K562 (cell line): ENCODE results near the gene NIPAL1.

Experiments used
- BMI1 ChIP-seq: fragments of 150-350 bp; IDR thresholded peaks from 2 replicates; pipeline ENCODE4 v1.6.1; 2014; ENCODE audit warnings: low read length
- EP300 ChIP-seq: IDR thresholded peaks from 2 replicates; pipeline ENCODE4 v1.6.1; 2012; ENCODE audit warnings: low read length, improper control_type of control experiment
- KLF1 ChIP-seq: fragments of 450-650 bp; IDR thresholded peaks from 2 replicates; pipeline ENCODE4 v1.6.1; 2016; ENCODE audit warnings: missing genetic modification characterization, missing compliant biosample characterization
- POLR2A ChIP-seq: fragments of 450-650 bp; conservative IDR thresholded peaks from 2 replicates; pipeline ENCODE4 v1.6.1; 2016
- PTBP1 ChIP-seq: fragments of 200-400 bp; formaldehyde crosslinking; IDR thresholded peaks from 2 replicates; pipeline ENCODE4 v1.6.1; 2017; ENCODE audit warnings: low read depth, low read length
- TEAD1 ChIP-seq, 2 experiments: fragments of 450-650 bp in 1 of 2; sonication (generic) in 1 of 2; formaldehyde crosslinking; IDR thresholded peaks; 2 replicates each; pipeline versions ENCODE4 v1.4.0 to v1.8.0; 2020 to 2022; ENCODE audit warnings: mild to moderate bottlenecking in 2 of 2, missing genetic modification reagents in 1 of 2
- TEAD4 ChIP-seq, 2 experiments: sonication (generic) in 1 of 2; formaldehyde crosslinking in 1 of 2; IDR thresholded peaks; 2 replicates each; pipeline versions ENCODE4 v1.6.1 to v1.8.0; 2012 to 2022; ENCODE audit warnings: borderline replicate concordance in 1 of 2, inconsistent platforms in 1 of 2, low read length in 1 of 2, mild to moderate bottlenecking in 1 of 2, missing genetic modification reagents in 1 of 2
- ZNF586 ChIP-seq: fragments of 450-650 bp; formaldehyde crosslinking; conservative IDR thresholded peaks from 2 replicates; pipeline ENCODE4 v1.4.0; 2020; ENCODE audit warnings: mild to moderate bottlenecking, moderate library complexity
- TF ChIP-seq, protein P1 (sequence below), 3 experiments: IDR thresholded peaks in 2 of 3; conservative IDR thresholded peaks in 1 of 3; 2 replicates each; pipeline ENCODE4 v1.5.1; 2011 to 2012; ENCODE audit warnings: low read length in 3 of 3, mild to moderate bottlenecking in 3 of 3, control low read depth in 2 of 3, improper control_type of control experiment in 1 of 3, inconsistent platforms in 1 of 3, low read depth in 1 of 3, mixed read lengths in 1 of 3, moderate library complexity in 1 of 3; ENCODE audit not compliant: insufficient read depth in 2 of 3
- TF ChIP-seq, protein P2 (sequence below): fragments of 450-650 bp; IDR thresholded peaks from 2 replicates; pipeline ENCODE4 v1.6.1; 2016; ENCODE audit warnings: low read depth
- TF ChIP-seq, protein P3 (sequence below): sonication (generic); formaldehyde crosslinking; IDR thresholded peaks from 2 replicates; pipeline ENCODE4 v1.8.0; 2022; ENCODE audit warnings: mild to moderate bottlenecking, low read depth, missing genetic modification reagents

DNA sequence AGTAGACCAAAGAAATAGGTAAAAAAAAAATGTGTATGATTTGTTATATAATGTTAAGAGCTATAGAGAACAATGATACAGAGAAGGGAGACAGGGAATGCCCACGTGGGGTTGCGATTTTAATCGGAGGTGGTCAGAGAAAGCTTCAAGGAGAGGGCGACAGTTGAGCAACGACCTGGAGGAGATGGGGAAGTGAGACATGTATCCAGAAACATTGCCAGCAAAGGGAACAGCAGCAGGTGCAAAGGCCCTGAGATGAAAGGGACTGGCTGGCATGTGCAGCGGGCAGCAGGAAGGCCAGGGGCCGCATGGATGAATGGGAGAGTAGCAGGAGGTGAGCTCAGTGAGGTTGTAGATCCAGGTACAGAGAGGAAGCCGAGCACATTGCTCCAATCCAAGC, 32.9 kb downstream of the NIPAL1 start:
- no peak for TF ChIP-seq TEAD4 (IDR thresholded peaks at IDR 0.05; ENCODE audit: low read length)
- no peak for TF ChIP-seq TEAD4 (CRISPR knock-in tag; IDR thresholded peaks at IDR 0.05; ENCODE audit: borderline replicate concordance)
- TF ChIP-seq, protein P1, sequence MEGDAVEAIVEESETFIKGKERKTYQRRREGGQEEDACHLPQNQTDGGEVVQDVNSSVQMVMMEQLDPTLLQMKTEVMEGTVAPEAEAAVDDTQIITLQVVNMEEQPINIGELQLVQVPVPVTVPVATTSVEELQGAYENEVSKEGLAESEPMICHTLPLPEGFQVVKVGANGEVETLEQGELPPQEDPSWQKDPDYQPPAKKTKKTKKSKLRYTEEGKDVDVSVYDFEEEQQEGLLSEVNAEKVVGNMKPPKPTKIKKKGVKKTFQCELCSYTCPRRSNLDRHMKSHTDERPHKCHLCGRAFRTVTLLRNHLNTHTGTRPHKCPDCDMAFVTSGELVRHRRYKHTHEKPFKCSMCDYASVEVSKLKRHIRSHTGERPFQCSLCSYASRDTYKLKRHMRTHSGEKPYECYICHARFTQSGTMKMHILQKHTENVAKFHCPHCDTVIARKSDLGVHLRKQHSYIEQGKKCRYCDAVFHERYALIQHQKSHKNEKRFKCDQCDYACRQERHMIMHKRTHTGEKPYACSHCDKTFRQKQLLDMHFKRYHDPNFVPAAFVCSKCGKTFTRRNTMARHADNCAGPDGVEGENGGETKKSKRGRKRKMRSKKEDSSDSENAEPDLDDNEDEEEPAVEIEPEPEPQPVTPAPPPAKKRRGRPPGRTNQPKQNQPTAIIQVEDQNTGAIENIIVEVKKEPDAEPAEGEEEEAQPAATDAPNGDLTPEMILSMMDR (IDR thresholded peaks at IDR 0.05 in 2 of 3, conservative IDR thresholded peaks at IDR 0.05 in 1 of 3; ENCODE audit: insufficient read depth in 2 of 3, low read depth in 1 of 3, low read length in 3 of 3): no peak
- no peak for TF ChIP-seq BMI1
- TF ChIP-seq, protein P2, sequence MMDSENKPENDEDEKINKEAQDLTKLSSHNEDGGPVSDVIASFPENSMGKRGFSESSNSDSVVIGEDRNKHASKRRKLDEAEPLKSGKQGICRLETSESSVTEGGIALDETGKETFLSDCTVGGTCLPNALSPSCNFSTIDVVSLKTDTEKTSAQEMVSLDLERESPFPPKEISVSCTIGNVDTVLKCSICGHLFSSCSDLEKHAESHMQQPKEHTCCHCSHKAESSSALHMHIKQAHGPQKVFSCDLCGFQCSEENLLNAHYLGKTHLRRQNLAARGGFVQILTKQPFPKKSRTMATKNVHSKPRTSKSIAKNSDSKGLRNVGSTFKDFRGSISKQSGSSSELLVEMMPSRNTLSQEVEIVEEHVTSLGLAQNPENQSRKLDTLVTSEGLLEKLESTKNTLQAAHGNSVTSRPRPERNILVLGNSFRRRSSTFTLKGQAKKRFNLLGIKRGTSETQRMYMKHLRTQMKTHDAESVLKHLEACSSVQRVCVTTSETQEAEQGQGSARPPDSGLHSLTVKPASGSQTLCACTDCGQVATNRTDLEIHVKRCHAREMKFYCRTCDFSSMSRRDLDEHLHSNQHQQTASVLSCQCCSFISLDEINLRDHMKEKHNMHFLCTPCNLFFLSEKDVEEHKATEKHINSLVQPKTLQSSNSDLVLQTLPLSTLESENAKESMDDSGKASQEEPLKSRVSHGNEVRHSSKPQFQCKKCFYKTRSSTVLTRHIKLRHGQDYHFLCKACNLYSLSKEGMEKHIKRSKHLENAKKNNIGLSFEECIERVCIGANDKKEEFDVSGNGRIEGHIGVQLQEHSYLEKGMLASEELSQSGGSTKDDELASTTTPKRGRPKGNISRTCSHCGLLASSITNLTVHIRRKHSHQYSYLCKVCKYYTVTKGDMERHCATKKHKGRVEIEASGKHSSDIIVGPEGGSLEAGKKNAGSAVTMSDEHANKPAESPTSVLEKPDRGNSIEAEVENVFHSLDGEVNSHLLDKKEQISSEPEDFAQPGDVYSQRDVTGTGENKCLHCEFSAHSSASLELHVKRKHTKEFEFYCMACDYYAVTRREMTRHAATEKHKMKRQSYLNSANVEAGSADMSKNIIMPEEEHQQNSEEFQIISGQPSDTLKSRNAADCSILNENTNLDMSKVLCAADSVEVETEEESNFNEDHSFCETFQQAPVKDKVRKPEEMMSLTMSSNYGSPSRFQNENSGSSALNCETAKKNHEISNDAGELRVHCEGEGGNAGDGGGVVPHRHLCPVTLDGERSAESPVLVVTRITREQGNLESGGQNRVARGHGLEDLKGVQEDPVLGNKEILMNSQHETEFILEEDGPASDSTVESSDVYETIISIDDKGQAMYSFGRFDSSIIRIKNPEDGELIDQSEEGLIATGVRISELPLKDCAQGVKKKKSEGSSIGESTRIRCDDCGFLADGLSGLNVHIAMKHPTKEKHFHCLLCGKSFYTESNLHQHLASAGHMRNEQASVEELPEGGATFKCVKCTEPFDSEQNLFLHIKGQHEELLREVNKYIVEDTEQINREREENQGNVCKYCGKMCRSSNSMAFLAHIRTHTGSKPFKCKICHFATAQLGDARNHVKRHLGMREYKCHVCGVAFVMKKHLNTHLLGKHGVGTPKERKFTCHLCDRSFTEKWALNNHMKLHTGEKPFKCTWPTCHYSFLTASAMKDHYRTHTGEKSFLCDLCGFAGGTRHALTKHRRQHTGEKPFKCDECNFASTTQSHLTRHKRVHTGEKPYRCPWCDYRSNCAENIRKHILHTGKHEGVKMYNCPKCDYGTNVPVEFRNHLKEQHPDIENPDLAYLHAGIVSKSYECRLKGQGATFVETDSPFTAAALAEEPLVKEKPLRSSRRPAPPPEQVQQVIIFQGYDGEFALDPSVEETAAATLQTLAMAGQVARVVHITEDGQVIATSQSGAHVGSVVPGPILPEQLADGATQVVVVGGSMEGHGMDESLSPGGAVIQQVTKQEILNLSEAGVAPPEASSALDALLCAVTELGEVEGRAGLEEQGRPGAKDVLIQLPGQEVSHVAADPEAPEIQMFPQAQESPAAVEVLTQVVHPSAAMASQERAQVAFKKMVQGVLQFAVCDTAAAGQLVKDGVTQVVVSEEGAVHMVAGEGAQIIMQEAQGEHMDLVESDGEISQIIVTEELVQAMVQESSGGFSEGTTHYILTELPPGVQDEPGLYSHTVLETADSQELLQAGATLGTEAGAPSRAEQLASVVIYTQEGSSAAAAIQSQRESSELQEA: no peak
- TF ChIP-seq ZNF586 (CRISPR knock-in tag): no peak
- TF ChIP-seq POLR2A: no peak
- no peak for TF ChIP-seq EP300
- TF ChIP-seq, protein P3, sequence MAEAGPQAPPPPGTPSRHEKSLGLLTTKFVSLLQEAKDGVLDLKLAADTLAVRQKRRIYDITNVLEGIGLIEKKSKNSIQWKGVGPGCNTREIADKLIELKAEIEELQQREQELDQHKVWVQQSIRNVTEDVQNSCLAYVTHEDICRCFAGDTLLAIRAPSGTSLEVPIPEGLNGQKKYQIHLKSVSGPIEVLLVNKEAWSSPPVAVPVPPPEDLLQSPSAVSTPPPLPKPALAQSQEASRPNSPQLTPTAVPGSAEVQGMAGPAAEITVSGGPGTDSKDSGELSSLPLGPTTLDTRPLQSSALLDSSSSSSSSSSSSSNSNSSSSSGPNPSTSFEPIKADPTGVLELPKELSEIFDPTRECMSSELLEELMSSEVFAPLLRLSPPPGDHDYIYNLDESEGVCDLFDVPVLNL: no peak
- no peak for TF ChIP-seq PTBP1
- no peak for TF ChIP-seq KLF1 (tag)
- TF ChIP-seq TEAD1 (CRISPR knock-in tag; IDR thresholded peaks at IDR 0.05): no peak
